Tibial nerve (tissue), 3 donors: ENCODE results near the gene WDR5B.

Source experiments
- POLR2A ChIP-seq, 2 donors: fragments of 450-650 bp; IDR thresholded peaks; one replicate each; pipeline ENCODE4 v1.6.1; 2017; ENCODE audit warnings: antibody characterized with exemption in 2 of 2, mild to moderate bottlenecking in 2 of 2, moderate library complexity in 2 of 2
- TF ChIP-seq, protein P1 (sequence below), 5 experiments: fragments of 200-600 bp in 3 of 5; fragments of 450-650 bp in 2 of 5; sonication (generic) in 3 of 5; IDR thresholded peaks; one replicate each; pipeline ENCODE4 v1.5.1; 2016 to 2019; ENCODE audit warnings: antibody characterized with exemption in 5 of 5, mild to moderate bottlenecking in 3 of 5, moderate library complexity in 2 of 5

DNA sequence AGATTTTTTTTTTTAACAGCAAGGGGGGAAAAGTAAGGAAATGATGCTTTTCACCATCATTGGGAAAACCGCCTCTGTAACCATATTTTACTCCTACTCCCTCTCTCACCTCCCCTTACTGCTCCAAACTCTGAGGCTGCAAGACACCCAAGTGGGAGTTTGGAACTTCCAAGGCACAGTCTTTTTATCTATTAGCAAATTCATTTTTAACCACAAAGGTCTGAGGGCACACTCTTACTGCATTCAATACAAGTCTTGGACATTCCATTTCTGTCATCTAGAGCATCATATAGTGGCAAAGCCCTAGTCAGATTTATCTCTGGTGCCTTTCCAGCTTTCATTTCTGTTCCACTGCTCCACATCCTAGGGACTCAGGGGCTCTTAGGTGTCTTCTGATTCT lies 18.7 kb downstream of the WDR5B start:
- TF ChIP-seq, protein P1, sequence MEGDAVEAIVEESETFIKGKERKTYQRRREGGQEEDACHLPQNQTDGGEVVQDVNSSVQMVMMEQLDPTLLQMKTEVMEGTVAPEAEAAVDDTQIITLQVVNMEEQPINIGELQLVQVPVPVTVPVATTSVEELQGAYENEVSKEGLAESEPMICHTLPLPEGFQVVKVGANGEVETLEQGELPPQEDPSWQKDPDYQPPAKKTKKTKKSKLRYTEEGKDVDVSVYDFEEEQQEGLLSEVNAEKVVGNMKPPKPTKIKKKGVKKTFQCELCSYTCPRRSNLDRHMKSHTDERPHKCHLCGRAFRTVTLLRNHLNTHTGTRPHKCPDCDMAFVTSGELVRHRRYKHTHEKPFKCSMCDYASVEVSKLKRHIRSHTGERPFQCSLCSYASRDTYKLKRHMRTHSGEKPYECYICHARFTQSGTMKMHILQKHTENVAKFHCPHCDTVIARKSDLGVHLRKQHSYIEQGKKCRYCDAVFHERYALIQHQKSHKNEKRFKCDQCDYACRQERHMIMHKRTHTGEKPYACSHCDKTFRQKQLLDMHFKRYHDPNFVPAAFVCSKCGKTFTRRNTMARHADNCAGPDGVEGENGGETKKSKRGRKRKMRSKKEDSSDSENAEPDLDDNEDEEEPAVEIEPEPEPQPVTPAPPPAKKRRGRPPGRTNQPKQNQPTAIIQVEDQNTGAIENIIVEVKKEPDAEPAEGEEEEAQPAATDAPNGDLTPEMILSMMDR (IDR thresholded peaks at IDR 0.05), result no peak
- no peak for TF ChIP-seq POLR2A (IDR thresholded peaks at IDR 0.05)
